Activated T-helper 17 cell treated with anti-CD3 and anti-CD28 coated beads, Interleukin-2, amount 50 U/mL, for 72 hours (primary cell): Measurements from ENCODE around the gene PDCD5. TPM values are rescaled to one million over a fixed set of nuclear protein-coding genes. Genes with fewer than 3 reads are reported as not detected.
A peak's percentile ranks its signal among the peaks of the same experiment; 100 is the strongest.

Source experiments
- ATAC-seq: fragments of 150-1000 bp; cut with Tn5 transposase; replicated peaks from 2 replicates; pipeline ENCODE4 v1.10.0; 2021; ENCODE audit warnings: mild to moderate bottlenecking, moderate library complexity
- H3K27ac Mint-ChIP-seq: one replicate; pipeline ENCODE4 v1.8.0; 2022; ENCODE audit warnings: mixed read lengths
- H3K27me3 Mint-ChIP-seq: one replicate; pipeline ENCODE4 v1.8.0; 2022; ENCODE audit warnings: mixed read lengths
- H3K36me3 Mint-ChIP-seq: one replicate; pipeline ENCODE4 v1.8.0; 2022; ENCODE audit warnings: low read depth, mild to moderate bottlenecking, mixed read lengths
- H3K4me1 Mint-ChIP-seq: one replicate; pipeline ENCODE4 v1.8.0; 2022; ENCODE audit warnings: mixed read lengths
- H3K4me3 Mint-ChIP-seq: one replicate; pipeline ENCODE4 v1.8.0; 2022; ENCODE audit warnings: mild to moderate bottlenecking, mixed read lengths
- H3K9me3 Mint-ChIP-seq: one replicate; pipeline ENCODE4 v1.8.0; 2022; ENCODE audit warnings: mixed read lengths
- total RNA-seq, 2 donors: library from RNA; stranded (reverse); gene quantifications; one replicate each; pipeline ENCODE4 v1.2.3, GENCODE V29; 2022

Gene PDCD5
- total RNA-seq, 2 donors from 2014 or later = 81.6 to 138 TPM

- Mint-ChIP-seq H3K27me3 (no peaks in the 10 kb centered on the region), H3K4me1 (peaks cover 7% of the 10 kb centered on the region), H3K27ac (peak overlapping the region; percentile 73), H3K4me3 (no peak overlapping the region), H3K9me3 (no peaks in the 10 kb centered on the region), H3K36me3 (peaks cover 96% of the 10 kb centered on the region)
- peak; percentile 69 for ATAC-seq
These were observed 18.8 kb downstream of the PDCD5 start for GRCh38 chr19:32599736-32600157.

- Mint-ChIP-seq H3K27me3 (no peaks in the 10 kb centered on the region), H3K36me3 (peaks cover 81% of the 10 kb centered on the region), H3K27ac (no peak overlapping the region), H3K4me1 (peaks cover 7% of the 10 kb centered on the region), H3K9me3 (no peaks in the 10 kb centered on the region), H3K4me3 (no peak overlapping the region)
- ATAC-seq = no peak
These were observed 23.0 kb downstream of the PDCD5 start for GRCh38 chr19:32603961-32604360.

GRCh38 chr19:32605544-32605943 is 24.6 kb downstream of the PDCD5 start:
- no peak for ATAC-seq
- Mint-ChIP-seq H3K27me3 (no peaks in the 10 kb centered on the region), H3K4me1 (no peaks in the 10 kb centered on the region), H3K9me3 (no peaks in the 10 kb centered on the region), H3K36me3 (peaks cover 70% of the 10 kb centered on the region), H3K27ac (no peak overlapping the region), H3K4me3 (no peak overlapping the region)

- no peaks in the 10 kb centered on the region for H3K9me3 Mint-ChIP-seq
- no peak overlapping the region for H3K4me3 Mint-ChIP-seq
- H3K27me3 Mint-ChIP-seq = no peaks in the 10 kb centered on the region
- H3K4me1 Mint-ChIP-seq = no peaks in the 10 kb centered on the region
- no peak for ATAC-seq
- H3K27ac Mint-ChIP-seq = no peak overlapping the region
- peaks cover 63% of the 10 kb centered on the region for H3K36me3 Mint-ChIP-seq
These were observed 25.3 kb downstream of the PDCD5 start for GRCh38 chr19:32606289-32606688.

- no peak for ATAC-seq
- no peaks in the 10 kb centered on the region for H3K27me3 Mint-ChIP-seq
- H3K36me3 Mint-ChIP-seq = peaks cover 60% of the 10 kb centered on the region
- H3K27ac Mint-ChIP-seq = no peak overlapping the region
- H3K4me1 Mint-ChIP-seq = no peaks in the 10 kb centered on the region
- no peak overlapping the region for H3K4me3 Mint-ChIP-seq
- no peaks in the 10 kb centered on the region for H3K9me3 Mint-ChIP-seq
These were observed 26.5 kb downstream of the PDCD5 start for GRCh38 chr19:32607479-32607878.

- H3K9me3 Mint-ChIP-seq = no peaks in the 10 kb centered on the region
- peaks cover 64% of the 10 kb centered on the region for H3K36me3 Mint-ChIP-seq
- no peaks in the 10 kb centered on the region for H3K4me1 Mint-ChIP-seq
- no peak for ATAC-seq
- no peaks in the 10 kb centered on the region for H3K27me3 Mint-ChIP-seq
- H3K27ac Mint-ChIP-seq = no peak overlapping the region
- H3K4me3 Mint-ChIP-seq = no peak overlapping the region
These were observed 30.2 kb downstream of the PDCD5 start for GRCh38 chr19:32611161-32611560.

GRCh38 chr19:32613008-32613407 is 32.0 kb downstream of the PDCD5 start:
- no peak for ATAC-seq
- H3K27ac Mint-ChIP-seq = no peak overlapping the region
- H3K36me3 Mint-ChIP-seq = peaks cover 69% of the 10 kb centered on the region
- no peaks in the 10 kb centered on the region for H3K27me3 Mint-ChIP-seq
- H3K9me3 Mint-ChIP-seq = no peaks in the 10 kb centered on the region
- H3K4me3 Mint-ChIP-seq = no peak overlapping the region
- no peaks in the 10 kb centered on the region for H3K4me1 Mint-ChIP-seq

GRCh38 chr19:32614916-32615315 is 33.9 kb downstream of the PDCD5 start:
- Mint-ChIP-seq H3K27me3 (no peaks in the 10 kb centered on the region), H3K4me3 (no peak overlapping the region), H3K4me1 (no peaks in the 10 kb centered on the region), H3K27ac (no peak overlapping the region), H3K9me3 (no peaks in the 10 kb centered on the region), H3K36me3 (peaks cover 82% of the 10 kb centered on the region)
- ATAC-seq = no peak

- no peak for ATAC-seq
- H3K4me3 Mint-ChIP-seq = no peak overlapping the region
These were observed 34.6 kb downstream of the PDCD5 start for GRCh38 chr19:32615569-32615968.

GRCh38 chr19:32619051-32619685 is 38.2 kb downstream of the PDCD5 start:
- no peaks in the 10 kb centered on the region for H3K9me3 Mint-ChIP-seq
- no peaks in the 10 kb centered on the region for H3K27me3 Mint-ChIP-seq
- H3K27ac Mint-ChIP-seq = no peak overlapping the region
- no peak overlapping the region for H3K4me3 Mint-ChIP-seq
- ATAC-seq = no peak
- H3K4me1 Mint-ChIP-seq = no peaks in the 10 kb centered on the region
- peaks cover 97% of the 10 kb centered on the region for H3K36me3 Mint-ChIP-seq

More at GRCh38 chr19:32615569-32615968, 34.6 kb downstream of the PDCD5 start:
- Mint-ChIP-seq H3K27ac (no peak overlapping the region), H3K27me3 (no peaks in the 10 kb centered on the region), H3K4me1 (no peaks in the 10 kb centered on the region), H3K9me3 (no peaks in the 10 kb centered on the region), H3K36me3 (peaks cover 88% of the 10 kb centered on the region)

GRCh38 chr19:32622002-32622401 is 41.0 kb downstream of the PDCD5 start:
- no peaks in the 10 kb centered on the region for H3K9me3 Mint-ChIP-seq
- peaks cover 92% of the 10 kb centered on the region for H3K36me3 Mint-ChIP-seq
- H3K4me1 Mint-ChIP-seq = no peaks in the 10 kb centered on the region
- no peak overlapping the region for H3K27ac Mint-ChIP-seq
- no peak overlapping the region for H3K4me3 Mint-ChIP-seq
- no peak for ATAC-seq
- no peaks in the 10 kb centered on the region for H3K27me3 Mint-ChIP-seq

- no peak for ATAC-seq
- Mint-ChIP-seq H3K4me3 (no peak overlapping the region), H3K36me3 (peaks cover 86% of the 10 kb centered on the region), H3K27me3 (no peaks in the 10 kb centered on the region), H3K27ac (no peak overlapping the region), H3K9me3 (no peaks in the 10 kb centered on the region), H3K4me1 (no peaks in the 10 kb centered on the region)
These were observed 43.4 kb downstream of the PDCD5 start for GRCh38 chr19:32624410-32624809.

- no peak for ATAC-seq
- Mint-ChIP-seq H3K9me3 (no peaks in the 10 kb centered on the region), H3K4me1 (no peaks in the 10 kb centered on the region), H3K4me3 (no peak overlapping the region), H3K27me3 (no peaks in the 10 kb centered on the region), H3K27ac (no peak overlapping the region), H3K36me3 (peaks cover 65% of the 10 kb centered on the region)
These were observed 46.0 kb downstream of the PDCD5 start for GRCh38 chr19:32626969-32627368.

- no peaks in the 10 kb centered on the region for H3K27me3 Mint-ChIP-seq
- no peaks in the 10 kb centered on the region for H3K4me1 Mint-ChIP-seq
- ATAC-seq = no peak
These were observed 46.8 kb downstream of the PDCD5 start for GRCh38 chr19:32627714-32628270.

GRCh38 chr19:32630338-32630737 is 49.3 kb downstream of the PDCD5 start:
- H3K9me3 Mint-ChIP-seq = no peaks in the 10 kb centered on the region
- no peaks in the 10 kb centered on the region for H3K4me1 Mint-ChIP-seq
- H3K4me3 Mint-ChIP-seq = no peak overlapping the region
- no peak for ATAC-seq
- H3K27ac Mint-ChIP-seq = no peak overlapping the region
- H3K36me3 Mint-ChIP-seq = peaks cover 47% of the 10 kb centered on the region
- no peaks in the 10 kb centered on the region for H3K27me3 Mint-ChIP-seq

More at GRCh38 chr19:32627714-32628270, 46.8 kb downstream of the PDCD5 start:
- H3K4me3 Mint-ChIP-seq = no peak overlapping the region
- no peak overlapping the region for H3K27ac Mint-ChIP-seq
- H3K9me3 Mint-ChIP-seq = no peaks in the 10 kb centered on the region
- H3K36me3 Mint-ChIP-seq = peaks cover 60% of the 10 kb centered on the region
